HG03280 (cell line): ENCODE measurements around the gene CHADL.
"Not testable (repeated sequence)": the region's sequence is repeated elsewhere in the genome, so short reads cannot be mapped to it uniquely, and the experiment has no call there.

Source experiments
- ATAC-seq: cut with Tn5 transposase; IDR thresholded peaks from one replicate; pipeline ENCODE4 v1.9.1; 2021; ENCODE audit warnings: mild to moderate bottlenecking, moderate library complexity; ENCODE audit not compliant: unreplicated experiment

The CHADL gene

DNA sequence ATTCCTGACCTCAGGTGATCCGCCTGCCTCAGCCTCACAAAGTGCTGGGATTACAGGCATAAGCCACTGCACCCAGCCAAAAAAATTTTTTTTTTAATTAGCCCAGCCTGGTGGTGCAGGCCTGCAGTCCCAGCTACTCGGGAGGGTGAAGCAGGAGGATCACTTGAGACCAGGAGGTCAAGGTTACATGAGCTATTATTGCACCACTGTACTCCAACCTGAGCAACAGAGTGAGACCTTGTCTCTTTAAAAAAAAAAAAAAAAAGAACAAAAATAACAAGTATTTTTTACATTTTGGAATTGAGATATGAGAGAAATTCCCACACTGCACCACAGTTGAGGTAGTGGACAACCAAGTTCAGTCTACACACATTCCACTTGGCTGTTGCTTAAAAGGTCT, 49.3 kb downstream of the CHADL start:
- no peak for ATAC-seq

- no peak for ATAC-seq
These were observed 56.1 kb downstream of the CHADL start for GRCh38 chr22:41184679-41185078.

- no peak for ATAC-seq
These were observed 59.1 kb downstream of the CHADL start for GRCh38 chr22:41181349-41182241.

DNA sequence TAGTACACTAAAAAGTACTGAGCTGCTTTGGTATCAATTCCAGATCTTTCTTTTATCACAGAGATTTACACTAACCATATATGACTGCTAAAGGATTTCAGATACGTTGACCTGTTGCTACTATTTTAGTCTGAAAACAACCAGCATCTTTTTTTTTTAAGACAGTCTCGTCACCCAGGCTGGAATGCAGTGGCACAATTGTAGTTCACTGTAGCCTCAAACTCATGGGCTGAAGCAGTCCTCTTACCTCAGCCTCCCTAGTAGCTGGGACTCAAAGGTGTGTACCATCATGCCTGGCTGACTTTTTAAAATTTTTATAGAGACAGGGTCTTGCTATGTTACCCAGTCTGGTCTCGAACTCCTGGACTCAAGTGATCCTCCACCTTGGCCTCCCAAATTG, 59.8 kb downstream of the CHADL start:
- ATAC-seq, result no peak

GRCh38 chr22:41180362-41180761, 60.4 kb downstream of the CHADL start:
- ATAC-seq, result not testable (repeated sequence)
